Measurements from ENCODE around the gene COL8A2.

DNA sequence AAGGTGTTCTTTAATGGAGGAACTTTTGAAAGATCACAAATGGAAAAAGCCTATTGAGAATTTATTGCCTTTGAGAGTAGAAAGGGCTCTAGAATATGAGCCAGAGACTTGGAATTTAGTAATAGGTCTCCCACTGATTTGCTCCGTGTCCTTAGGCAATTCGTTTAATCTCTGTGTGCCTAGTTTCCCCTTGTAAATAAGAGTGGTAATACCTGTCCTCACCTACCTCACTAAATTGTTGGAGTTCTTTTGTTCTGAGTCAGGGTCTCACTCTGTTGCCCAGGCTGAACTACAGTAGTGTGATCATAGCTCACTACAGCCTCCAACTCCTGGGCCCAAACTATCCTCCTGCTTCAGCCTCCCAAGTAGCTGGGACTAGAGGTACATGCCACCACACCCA is 56.2 kb downstream of the COL8A2 start:
- TF ChIP-seq CTCF (IDR thresholded peaks at IDR 0.05; ENCODE audit: low read length) (no peak), EZH2 (IDR thresholded peaks at IDR 0.05; ENCODE audit: borderline replicate concordance, low read length) (no peak)

Data from OCI-LY1 (cell line).